ENCODE data around the gene SPRED3.

- no peak for TF ChIP-seq POLR2A (IDR thresholded peaks at IDR 0.05)
- TF ChIP-seq CTCF (IDR thresholded peaks at IDR 0.05 in 4 of 5, conservative IDR thresholded peaks at IDR 0.05 in 1 of 5), result no peak
These were observed 13.4 kb upstream of the SPRED3 start for GRCh38 chr19:38375098-38375493.

All from gastrocnemius medialis (tissue), 4 donors.